ENCODE measurements around the gene PRKD1. TPM values are rescaled to one million over a fixed set of nuclear protein-coding genes. Genes with fewer than 3 reads are reported as not detected.

The PRKD1 gene
- total RNA-seq, 1 experiment from 2014 or later, result 2.7 TPM

GRCh38 chr14:29853272-29853671 lies 74.4 kb downstream of the PRKD1 start:
- Histone ChIP-seq H2AK5ac (ENCODE audit: insufficient read length, low read length) (no peak overlapping the region), H3K18ac (ENCODE audit: insufficient read length, low read depth, low read length) (no peak overlapping the region), H3K79me2 (ENCODE audit: insufficient read depth, low read length) (no peaks in the 10 kb centered on the region), H3K79me1 (ENCODE audit: insufficient read depth, low read depth, low read length, poor library complexity, severe bottlenecking) (no peaks in the 10 kb centered on the region), H2BK12ac (ENCODE audit: insufficient read length, low read depth, low read length) (no peak overlapping the region), H3K27ac (ENCODE audit: insufficient read length, low read depth, low read length) (no peak overlapping the region), H4K91ac (ENCODE audit: insufficient read length, low read depth, low read length) (no peak overlapping the region), H3K23me2 (ENCODE audit: insufficient read length, low read depth, low read length, poor library complexity, severe bottlenecking) (no peaks in the 10 kb centered on the region), H4K20me1 (ENCODE audit: control insufficient read depth, insufficient read depth, insufficient read length) (no peaks in the 10 kb centered on the region), H3K23ac (ENCODE audit: insufficient read length, low read depth, low read length) (no peak overlapping the region), H3K9ac (ENCODE audit: extremely low read depth, insufficient read length, low read length) (no peak overlapping the region), H4K5ac (ENCODE audit: insufficient read length, low read depth, low read length) (no peak overlapping the region), H3K14ac (ENCODE audit: insufficient read depth, low read length) (no peak overlapping the region), H2BK15ac (ENCODE audit: low read depth, low read length) (no peak overlapping the region), H3K4me1 (ENCODE audit: insufficient read depth, low read length) (no peaks in the 10 kb centered on the region), H2BK5ac (ENCODE audit: insufficient read length, low read length) (no peak overlapping the region), H2BK20ac (ENCODE audit: low read depth, low read length, poor library complexity, severe bottlenecking) (no peak overlapping the region), H3K4me2 (ENCODE audit: insufficient read depth, insufficient read length, low read length) (no peak overlapping the region), H4K8ac (replicated peaks; ENCODE audit: insufficient read length, low read depth, low read length) (no peak overlapping the region), H2AFZ (ENCODE audit: low read length) (no peak overlapping the region), H3K56ac (ENCODE audit: insufficient read length, low read depth, low read length) (no peak overlapping the region), H3K9me3 (ENCODE audit: control insufficient read depth, low read depth, low read length) (no peaks in the 10 kb centered on the region), H3T11ph (ENCODE audit: low read length) (no peak overlapping the region), H2BK120ac (ENCODE audit: low read depth, low read length, poor library complexity, severe bottlenecking) (no peak overlapping the region), H3K4ac (ENCODE audit: low read depth, low read length) (no peak overlapping the region), H3K27me3 (ENCODE audit: insufficient read depth, low read length) (no peaks in the 10 kb centered on the region)
- Mint-ChIP-seq H3K27ac (no peak overlapping the region), H3K4me1 (no peaks in the 10 kb centered on the region), H3K36me3 (ENCODE audit: insufficient read depth in 1 of 3, low read depth in 3 of 3) (peaks cover 27 to 42% (median 29%) of the 10 kb centered on the region in 3 experiments), H3K4me3 (no peak overlapping the region), H3K27me3 (ENCODE audit: low read depth) (no peaks in the 10 kb centered on the region), H3K9me3 (peaks cover 38 to 42% of the 10 kb centered on the region in 2 experiments)
- no CpG with 5 or more reads among the region's 2 CpGs for WGBS (ENCODE audit: extremely low coverage, insufficient read length, low lambda C conversion rate)
- DNase-seq, result no peak
- no peak for TF ChIP-seq CTCF (conservative IDR thresholded peaks at IDR 0.05)
